Fibroblast of pulmonary artery (primary cell): ENCODE results near the gene ZNF280B.

ENCODE experiments used
- DNase-seq: peaks from one replicate; pipeline ENCODE4 v3.0.0-alpha.2; 2010; ENCODE audit warnings: low read depth
- H3K4me3 ChIP-seq: replicated peaks from 2 replicates; pipeline ENCODE4 v1.5.1; 2011; ENCODE audit warnings: low read depth, mild to moderate bottlenecking, control low read depth, low read length, moderate library complexity
- CTCF ChIP-seq: IDR thresholded peaks from 2 replicates; pipeline ENCODE4 v1.5.1; 2011; ENCODE audit warnings: mild to moderate bottlenecking, control low read depth, low read length, inconsistent platforms; ENCODE audit errors: missing control alignments

ZNF280B gene

GRCh38 chr22:22553735-22554586 lies 45.4 kb upstream of the ZNF280B start:
- TF ChIP-seq CTCF = no peak
- H3K4me3 ChIP-seq = no peak overlapping the region
- no peak for DNase-seq

GRCh38 chr22:22553141-22553540 lies 44.6 kb upstream of the ZNF280B start:
- no peak for TF ChIP-seq CTCF
- DNase-seq = no peak
- no peak overlapping the region for H3K4me3 ChIP-seq

GRCh38 chr22:22552630-22553029 lies 44.1 kb upstream of the ZNF280B start:
- TF ChIP-seq CTCF = no peak
- peak; percentile 14 for DNase-seq
- H3K4me3 ChIP-seq = no peak overlapping the region

GRCh38 chr22:22550789-22551434 lies 42.4 kb upstream of the ZNF280B start:
- no peak overlapping the region for H3K4me3 ChIP-seq
- TF ChIP-seq CTCF = no peak
- no peak for DNase-seq

GRCh38 chr22:22548910-22549309 lies 40.4 kb upstream of the ZNF280B start:
- no peak overlapping the region for H3K4me3 ChIP-seq
- DNase-seq = no peak
- TF ChIP-seq CTCF = no peak

GRCh38 chr22:22548317-22548716 lies 39.8 kb upstream of the ZNF280B start:
- DNase-seq = no peak
- no peak for TF ChIP-seq CTCF
- no peak overlapping the region for H3K4me3 ChIP-seq
